Nephron progenitor cell (in vitro differentiated cells): ENCODE measurements around the gene SORBS1.
A peak's percentile ranks its signal among the peaks of the same experiment; 100 is the strongest.

ENCODE experiments used
- DNase-seq: peaks from one replicate; pipeline ENCODE4 v3.0.0; 2021
- H3K27ac Mint-ChIP-seq: 2 replicates; pipeline ENCODE4 v1.8.0; 2021; ENCODE audit warnings: mild to moderate bottlenecking, moderate library complexity, mixed read lengths
- H3K27me3 Mint-ChIP-seq: 2 replicates; pipeline ENCODE4 v1.8.0; 2021; ENCODE audit warnings: mild to moderate bottlenecking, low read depth, mixed read lengths; ENCODE audit not compliant: poor library complexity
- H3K36me3 Mint-ChIP-seq: 2 replicates; pipeline ENCODE4 v1.8.0; 2021; ENCODE audit warnings: low read depth, mixed read lengths
- H3K4me1 Mint-ChIP-seq: 2 replicates; pipeline ENCODE4 v1.8.0; 2021; ENCODE audit warnings: mixed read lengths
- H3K4me3 Mint-ChIP-seq: 2 replicates; pipeline ENCODE4 v1.8.0; 2021; ENCODE audit warnings: mild to moderate bottlenecking, moderate library complexity, mixed read lengths
- H3K9me3 Mint-ChIP-seq: 2 replicates; pipeline ENCODE4 v1.8.0; 2021; ENCODE audit warnings: mild to moderate bottlenecking, moderate library complexity, mixed read lengths
- CTCF ChIP-seq: fragments of 200-600 bp; sonication (generic); IDR thresholded peaks from 2 replicates; pipeline ENCODE4 v1.5.0; 2021; ENCODE audit warnings: antibody characterized with exemption

Gene SORBS1

DNA sequence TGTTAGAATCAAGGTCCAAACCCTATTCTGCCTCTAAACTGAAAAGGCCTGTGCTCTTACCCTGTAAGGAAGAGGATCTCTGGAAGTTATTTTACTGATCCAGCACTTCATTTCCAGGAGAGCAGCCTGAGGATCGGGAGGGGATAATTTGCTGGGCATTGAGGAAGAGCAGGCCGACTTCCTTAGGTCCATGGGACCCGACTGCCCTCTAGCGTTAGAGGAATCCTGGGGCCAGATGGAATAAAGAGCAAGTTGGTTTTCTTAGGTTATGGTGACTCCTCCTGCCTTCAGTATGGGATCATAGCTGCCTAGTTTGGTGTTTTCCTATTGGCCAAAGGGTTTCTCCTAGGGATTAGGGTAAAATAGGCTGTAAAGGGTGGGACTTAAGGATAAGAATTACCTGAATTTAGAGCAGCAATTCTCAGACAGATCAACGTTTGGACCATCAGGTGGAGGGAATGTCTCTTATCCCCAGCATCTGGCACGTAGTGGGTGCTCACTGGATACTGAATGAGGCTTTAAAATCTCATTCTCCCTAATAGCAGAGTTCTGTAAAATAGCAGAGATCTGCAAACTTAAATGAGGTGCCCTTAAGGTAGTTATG lies 40.0 kb upstream of the SORBS1 start:
- H3K9me3 Mint-ChIP-seq: peaks cover 8% of the 10 kb centered on the region
- peaks cover 14% of the 10 kb centered on the region for H3K36me3 Mint-ChIP-seq
- peak; percentile 89 for TF ChIP-seq CTCF
- H3K4me3 Mint-ChIP-seq: no peak overlapping the region
- DNase-seq: peak; percentile 80
- H3K27ac Mint-ChIP-seq: no peak overlapping the region
- H3K27me3 Mint-ChIP-seq: peaks cover 8% of the 10 kb centered on the region
- peaks cover 56% of the 10 kb centered on the region for H3K4me1 Mint-ChIP-seq

DNA sequence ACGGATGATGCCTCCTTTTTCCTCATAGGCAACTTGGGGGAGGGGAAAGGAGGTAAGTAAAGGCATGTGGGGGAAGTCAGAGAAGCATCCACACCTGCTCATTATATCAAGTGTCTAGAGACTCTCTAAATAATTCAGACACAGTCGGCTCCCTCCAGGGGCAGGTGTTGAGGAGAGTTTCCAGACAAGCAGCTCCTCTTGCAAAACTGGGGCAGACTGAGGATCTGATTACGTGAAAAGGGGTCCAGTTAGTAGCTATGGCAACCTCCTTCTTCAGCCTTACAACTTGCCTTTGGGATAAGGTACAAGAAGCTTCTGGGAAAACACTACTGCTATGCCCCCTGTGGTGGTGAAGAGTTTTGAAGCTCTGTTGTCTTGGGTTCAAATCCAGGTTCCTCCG lies 39.0 kb upstream of the SORBS1 start:
- H3K4me1 Mint-ChIP-seq: peaks cover 46% of the 10 kb centered on the region
- no peak for TF ChIP-seq CTCF
- no peak overlapping the region for H3K27ac Mint-ChIP-seq
- peaks cover 5% of the 10 kb centered on the region for H3K36me3 Mint-ChIP-seq
- H3K9me3 Mint-ChIP-seq: peaks cover 12% of the 10 kb centered on the region
- DNase-seq: no peak
- no peak overlapping the region for H3K4me3 Mint-ChIP-seq
- H3K27me3 Mint-ChIP-seq: peaks cover 9% of the 10 kb centered on the region

DNA sequence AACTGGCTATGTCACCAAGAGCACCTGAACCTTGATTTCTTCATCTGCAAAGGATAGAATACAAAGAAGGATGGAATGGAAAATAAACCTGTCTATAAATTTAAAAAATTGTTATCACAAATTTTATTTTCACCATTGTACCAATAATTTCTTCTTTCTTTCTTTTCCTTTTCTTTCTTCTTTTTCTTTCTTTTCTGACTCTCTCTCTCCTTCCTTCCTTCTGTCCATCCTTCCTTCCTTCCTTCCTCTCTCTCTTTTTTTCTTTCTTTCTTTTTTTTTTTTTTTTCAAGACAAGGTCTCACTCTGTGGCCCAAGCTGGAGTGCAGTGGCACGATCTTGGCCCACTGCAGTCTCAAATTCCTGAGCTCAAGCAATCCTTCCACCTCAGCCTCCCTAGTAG lies 36.6 kb upstream of the SORBS1 start:
- H3K27me3 Mint-ChIP-seq: peaks cover 9% of the 10 kb centered on the region
- DNase-seq: no peak
- H3K4me1 Mint-ChIP-seq: peaks cover 22% of the 10 kb centered on the region
- no peak overlapping the region for H3K4me3 Mint-ChIP-seq
- H3K36me3 Mint-ChIP-seq: peaks cover 5% of the 10 kb centered on the region
- TF ChIP-seq CTCF: no peak
- H3K27ac Mint-ChIP-seq: no peak overlapping the region
- peaks cover 12% of the 10 kb centered on the region for H3K9me3 Mint-ChIP-seq

DNA sequence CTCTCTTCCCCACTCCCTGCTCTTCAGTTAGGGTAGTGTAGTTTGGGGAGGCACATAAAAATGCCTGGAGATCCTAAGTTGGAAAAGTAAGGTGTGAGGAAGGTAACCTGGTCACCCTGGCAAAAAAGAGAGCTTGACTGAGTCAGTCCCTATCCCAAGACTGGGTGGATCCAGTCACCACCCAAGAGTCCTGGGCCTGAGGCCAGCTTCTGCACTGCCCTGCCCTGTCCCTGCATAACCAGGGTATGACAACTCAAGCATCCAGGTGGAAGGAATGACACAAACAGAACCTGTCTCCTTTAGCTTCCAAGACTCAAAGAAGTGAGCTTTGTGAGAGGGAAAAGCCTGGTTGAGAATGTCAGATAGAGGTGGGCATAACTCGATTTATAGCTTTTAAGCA lies 26.9 kb upstream of the SORBS1 start:
- H3K4me3 Mint-ChIP-seq: no peak overlapping the region

DNA sequence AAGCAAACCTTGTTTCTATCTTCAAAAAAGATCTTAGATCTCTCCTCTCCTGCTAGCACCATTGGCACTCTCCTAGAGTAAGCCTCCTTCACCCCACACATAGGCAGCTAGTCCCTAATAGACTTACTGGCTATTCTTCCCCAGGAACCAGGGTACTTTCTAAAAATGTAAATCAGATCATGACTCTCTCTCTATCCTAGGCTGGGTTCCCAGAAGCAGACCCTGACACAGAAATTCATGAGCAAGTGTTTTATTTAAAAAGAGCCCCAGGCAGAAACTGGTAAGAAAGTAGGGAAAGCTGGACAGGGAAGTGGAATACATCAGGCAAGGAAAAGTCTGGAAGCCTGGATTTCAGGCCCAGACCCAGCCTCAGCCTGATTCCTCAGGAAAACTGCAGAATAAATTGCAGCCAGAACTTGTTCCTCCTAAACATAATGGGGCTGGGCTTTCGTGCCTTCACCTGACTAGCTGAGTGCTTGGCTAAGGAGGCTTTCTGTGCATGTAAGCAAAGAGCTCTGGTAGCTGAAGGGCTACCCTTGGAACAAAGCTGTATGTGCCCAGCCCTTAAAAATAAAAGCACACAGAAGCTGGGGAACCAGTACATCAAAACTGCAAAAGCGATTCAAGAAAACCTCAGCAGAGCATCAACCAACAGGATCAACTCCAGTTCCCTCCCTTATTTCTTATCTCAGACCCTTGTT lies 18.8 kb upstream of the SORBS1 start:
- TF ChIP-seq CTCF: no peak
- DNase-seq: no peak
- peaks cover 11% of the 10 kb centered on the region for H3K27me3 Mint-ChIP-seq
- no peaks in the 10 kb centered on the region for H3K4me1 Mint-ChIP-seq
- no peaks in the 10 kb centered on the region for H3K9me3 Mint-ChIP-seq
- H3K27ac Mint-ChIP-seq: no peak overlapping the region
- no peaks in the 10 kb centered on the region for H3K36me3 Mint-ChIP-seq
- H3K4me3 Mint-ChIP-seq: no peak overlapping the region

More for the DNA sequence above, 26.9 kb upstream of the SORBS1 start:
- H3K27me3 Mint-ChIP-seq: peaks cover 8% of the 10 kb centered on the region
- no peak for TF ChIP-seq CTCF
- no peaks in the 10 kb centered on the region for H3K9me3 Mint-ChIP-seq
- H3K4me1 Mint-ChIP-seq: no peaks in the 10 kb centered on the region
- no peak overlapping the region for H3K27ac Mint-ChIP-seq
- no peak for DNase-seq
- H3K36me3 Mint-ChIP-seq: no peaks in the 10 kb centered on the region

- Mint-ChIP-seq H3K4me3 (no peak overlapping the region), H3K4me1 (peaks cover 3% of the 10 kb centered on the region), H3K9me3 (no peaks in the 10 kb centered on the region), H3K27me3 (peaks cover 11% of the 10 kb centered on the region), H3K27ac (no peak overlapping the region), H3K36me3 (no peaks in the 10 kb centered on the region)
- no peak for DNase-seq
- no peak for TF ChIP-seq CTCF
Observed at GRCh38 chr10:95579292-95579691, 18.1 kb upstream of the SORBS1 start.
